Endothelial cell of umbilical vein (primary cell): ENCODE results near the gene DYNAP.

Experiments used
- CTCF ChIP-seq, 2 donors: IDR thresholded peaks; 1 replicate in 1 of 2; 2 replicates in 1 of 2; pipeline ENCODE4 v1.5.1; 2011; ENCODE audit warnings: low read length in 2 of 2, mild to moderate bottlenecking in 2 of 2, moderate library complexity in 2 of 2, control low read depth in 1 of 2, inconsistent platforms in 1 of 2, low read depth in 1 of 2; ENCODE audit not compliant: insufficient read depth in 1 of 2; ENCODE audit errors: extremely low read depth in 1 of 2
- GATA2 ChIP-seq: IDR thresholded peaks from 2 replicates; pipeline ENCODE4 v1.7.0; 2011; ENCODE audit warnings: low read depth, mild to moderate bottlenecking, moderate library complexity, mixed read lengths, low read length; ENCODE audit not compliant: insufficient read length, insufficient read depth
- MAX ChIP-seq: IDR thresholded peaks from 2 replicates; pipeline ENCODE4 v1.6.1; 2011; ENCODE audit not compliant: insufficient read depth, insufficient read length
- POLR2A ChIP-seq: IDR thresholded peaks from 2 replicates; pipeline ENCODE4 v1.6.1; 2012; ENCODE audit warnings: low read depth, mild to moderate bottlenecking, control low read depth, low read length
- POLR2AphosphoS5 ChIP-seq: IDR thresholded peaks from 2 replicates; pipeline ENCODE4 v1.6.1; 2012; ENCODE audit warnings: low read depth, mild to moderate bottlenecking, control low read depth, low read length, moderate library complexity; ENCODE audit not compliant: insufficient read depth

GRCh38 chr18:54607213-54608027, 16.4 kb downstream of the DYNAP start:
- TF ChIP-seq POLR2A (no peak), CTCF (IDR thresholded peaks at IDR 0.05; ENCODE audit: extremely low read depth in 1 of 2, insufficient read depth in 1 of 2, low read depth in 1 of 2, low read length in 2 of 2) (no peak), POLR2AphosphoS5 (no peak), MAX (no peak), GATA2 (no peak)
